Liver (tissue), 3 donors: ENCODE measurements around the gene TCERG1L.

Experiments
- ATF3 ChIP-seq: IDR thresholded peaks from 2 replicates; pipeline ENCODE4 v1.6.1; 2016; ENCODE audit warnings: antibody characterized with exemption
- CTCF ChIP-seq: fragments of 150-350 bp; IDR thresholded peaks from 2 replicates; pipeline ENCODE4 v1.5.1; 2017; ENCODE audit warnings: improper control_type of control experiment, low read depth, low read length; ENCODE audit not compliant: missing input control
- GABPA ChIP-seq, 2 donors: IDR thresholded peaks in 1 of 2; conservative IDR thresholded peaks in 1 of 2; 2 replicates each; pipeline ENCODE4 v1.6.1; 2016; ENCODE audit warnings: antibody characterized with exemption in 2 of 2, mild to moderate bottlenecking in 1 of 2, moderate library complexity in 1 of 2
- HNF4A ChIP-seq, 2 donors: conservative IDR thresholded peaks; 2 replicates each; pipeline ENCODE4 v1.6.1; 2016; ENCODE audit warnings: antibody characterized with exemption in 2 of 2, mild to moderate bottlenecking in 2 of 2
- JUND ChIP-seq, 2 donors: IDR thresholded peaks; 2 replicates each; pipeline ENCODE4 v1.6.1; 2016; ENCODE audit warnings: antibody characterized with exemption in 2 of 2
- MAX ChIP-seq: IDR thresholded peaks from 2 replicates; pipeline ENCODE4 v1.6.1; 2016; ENCODE audit warnings: antibody characterized with exemption
- NR2F2 ChIP-seq: IDR thresholded peaks from 2 replicates; pipeline ENCODE4 v1.6.1; 2016; ENCODE audit warnings: antibody characterized with exemption
- RAD21 ChIP-seq, 2 donors: IDR thresholded peaks; 2 replicates each; pipeline ENCODE4 v1.6.1; 2016; ENCODE audit warnings: antibody characterized with exemption in 2 of 2, mild to moderate bottlenecking in 2 of 2
- REST ChIP-seq: IDR thresholded peaks from 2 replicates; pipeline ENCODE4 v1.6.1; 2016; ENCODE audit warnings: antibody characterized with exemption, mild to moderate bottlenecking
- RXRA ChIP-seq, 2 donors: IDR thresholded peaks; 2 replicates each; pipeline ENCODE4 v1.6.1; 2017 to 2018; ENCODE audit warnings: antibody characterized with exemption in 2 of 2, mild to moderate bottlenecking in 1 of 2
- SP1 ChIP-seq: IDR thresholded peaks from 2 replicates; pipeline ENCODE4 v1.6.1; 2018; ENCODE audit warnings: antibody characterized with exemption, mild to moderate bottlenecking
- TAF1 ChIP-seq: conservative IDR thresholded peaks from 2 replicates; pipeline ENCODE4 v1.6.1; 2016; ENCODE audit warnings: antibody characterized with exemption, mild to moderate bottlenecking
- YY1 ChIP-seq: IDR thresholded peaks from 2 replicates; pipeline ENCODE4 v1.6.1; 2016; ENCODE audit warnings: antibody characterized with exemption, mild to moderate bottlenecking
- ZBTB33 ChIP-seq: IDR thresholded peaks from 2 replicates; pipeline ENCODE4 v1.6.1; 2016; ENCODE audit warnings: antibody characterized with exemption
- donor health status: healthy.
- donor health status: healthy.

- no peak for TF ChIP-seq CTCF
- TF ChIP-seq SP1, result no peak
- no peak for TF ChIP-seq GABPA (IDR thresholded peaks at IDR 0.05 in 1 of 2, conservative IDR thresholded peaks at IDR 0.05 in 1 of 2)
- no peak for TF ChIP-seq RAD21 (IDR thresholded peaks at IDR 0.05)
- TF ChIP-seq TAF1, result no peak
- TF ChIP-seq REST, result no peak
- no peak for TF ChIP-seq ZBTB33
- no peak for TF ChIP-seq NR2F2
- no peak for TF ChIP-seq JUND (IDR thresholded peaks at IDR 0.05)
- TF ChIP-seq RXRA (IDR thresholded peaks at IDR 0.05), result no peak
- no peak for TF ChIP-seq ATF3
- TF ChIP-seq MAX, result no peak
- no peak for TF ChIP-seq YY1
- no peak for TF ChIP-seq HNF4A (conservative IDR thresholded peaks at IDR 0.05)
Observed at GRCh38 chr10:131273476-131273875, 38.0 kb downstream of the TCERG1L start.
